ENCODE measurements around the gene AMER1. TPM values are rescaled to one million over a fixed set of nuclear protein-coding genes. Genes with fewer than 3 reads are reported as not detected.

AMER1 gene
- polyA plus RNA-seq (2013, experiment 1 of 2), result 4.4 TPM
- polyA plus RNA-seq (2013, experiment 2 of 2), result 4.5 TPM

GRCh38 chrX:64205441-64205734 lies at the start of gene AMER1:
TSS of gene AMER1 (minus strand) at chrX:64205708. CDS start at chrX:64193286, 12,422 bp downstream.
- no peak within 1 kb of the TSS for H4K91ac ChIP-seq (ENCODE audit: low read depth, low read length, poor library complexity)
- no peak within 1 kb of the TSS for H3K23ac ChIP-seq (ENCODE audit: low read depth, low read length, poor library complexity)
- no peaks in the 10 kb centered on the region for H3K9me3 ChIP-seq (replicated peaks in 1 of 2; ENCODE audit: control insufficient read depth in 2 of 2, insufficient read depth in 1 of 2, low read depth in 1 of 2, low read length in 2 of 2)
- no peak within 1 kb of the TSS for H2BK12ac ChIP-seq (ENCODE audit: low read length)
- peak within 1 kb of the TSS; percentile 35 for H2AK5ac ChIP-seq (ENCODE audit: low read depth, low read length)
- peak within 1 kb of the TSS; percentile 72 for H3K27ac ChIP-seq (replicated peaks; ENCODE audit: low read length)
- H4K8ac ChIP-seq (ENCODE audit: low read depth, low read length), result no peak within 1 kb of the TSS
- H3K9ac ChIP-seq (ENCODE audit: low read depth, low read length, poor library complexity), result peak within 1 kb of the TSS; percentile 86
- H3K27me3 ChIP-seq (ENCODE audit: control insufficient read depth in 3 of 3, insufficient read depth in 3 of 3, low read depth in 1 of 3, low read length in 3 of 3), result no peaks in the 10 kb centered on the region
- no peak within 1 kb of the TSS for H3K4ac ChIP-seq (ENCODE audit: low read length)
- H3K4me3 ChIP-seq (ENCODE audit: low read length in 2 of 2), result peak within 1 kb of the TSS; percentile 62 to 91
- peaks cover 5% of the 10 kb centered on the region for H3K79me1 ChIP-seq (ENCODE audit: low read depth, low read length)
- H2BK5ac ChIP-seq (ENCODE audit: low read length), result no peak within 1 kb of the TSS
- WGBS, 2 donors (ENCODE audit: extremely low coverage in 2 of 2, insufficient read length in 2 of 2, insufficient replicate concordance in 1 of 2), result no CpG with 5 or more reads among the region's 29 CpGs
- peaks cover 5% of the 10 kb centered on the region in 2 donors for H3K4me1 ChIP-seq (ENCODE audit: control insufficient read depth in 2 of 2, insufficient read depth in 1 of 2, low read depth in 1 of 2, low read length in 2 of 2)
- H3K14ac ChIP-seq (ENCODE audit: low read length), result peak within 1 kb of the TSS; percentile 56
- H3K36me3 ChIP-seq (replicated peaks in 1 of 2; ENCODE audit: control insufficient read depth in 2 of 2, insufficient read depth in 2 of 2, low read length in 2 of 2), result no peaks in the 10 kb centered on the region
- no peak for DNase-seq (ENCODE audit: low spot score)
- H3K4me2 ChIP-seq (ENCODE audit: insufficient read depth, low read length, poor library complexity, severe bottlenecking), result peak within 1 kb of the TSS; percentile 62
- peak within 1 kb of the TSS; percentile 90 for H3K18ac ChIP-seq (ENCODE audit: low read length)
- no peak within 1 kb of the TSS for H2BK120ac ChIP-seq (ENCODE audit: low read depth, low read length)
- H2AFZ ChIP-seq (ENCODE audit: low read length), result peak within 1 kb of the TSS; percentile 93
- H2BK15ac ChIP-seq (ENCODE audit: low read length), result no peak within 1 kb of the TSS

GRCh38 chrX:64230123-64230970 lies 24.8 kb upstream of the AMER1 start, which contains the start of gene ASB12:
TSS of gene ASB12 (minus strand) at chrX:64230607. CDS start at chrX:64225650, 4,957 bp downstream.
- Histone ChIP-seq H3K9me3 (replicated peaks in 1 of 2; ENCODE audit: control insufficient read depth in 2 of 2, insufficient read depth in 1 of 2, low read depth in 1 of 2, low read length in 2 of 2) (no peaks in the 10 kb centered on the region), H2AK5ac (ENCODE audit: low read depth, low read length) (no peak within 1 kb of the TSS), H2BK12ac (ENCODE audit: low read length) (no peak within 1 kb of the TSS), H2BK15ac (ENCODE audit: low read length) (no peak within 1 kb of the TSS), H3K4ac (ENCODE audit: low read length) (no peak within 1 kb of the TSS), H3K9ac (ENCODE audit: low read depth, low read length, poor library complexity) (no peak within 1 kb of the TSS), H3K36me3 (replicated peaks in 1 of 2; ENCODE audit: control insufficient read depth in 2 of 2, insufficient read depth in 2 of 2, low read length in 2 of 2) (no peaks in the 10 kb centered on the region), H3K4me3 (ENCODE audit: low read length in 2 of 2) (no peak within 1 kb of the TSS), H2BK5ac (ENCODE audit: low read length) (no peak within 1 kb of the TSS), H3K79me1 (ENCODE audit: low read depth, low read length) (no peaks in the 10 kb centered on the region), H4K8ac (ENCODE audit: low read depth, low read length) (no peak within 1 kb of the TSS), H3K27me3 (ENCODE audit: control insufficient read depth in 3 of 3, insufficient read depth in 3 of 3, low read depth in 1 of 3, low read length in 3 of 3) (no peaks in the 10 kb centered on the region), H3K4me1 (ENCODE audit: control insufficient read depth in 2 of 2, insufficient read depth in 1 of 2, low read depth in 1 of 2, low read length in 2 of 2) (no peaks in the 10 kb centered on the region), H3K18ac (ENCODE audit: low read length) (no peak within 1 kb of the TSS), H2BK120ac (ENCODE audit: low read depth, low read length) (no peak within 1 kb of the TSS), H3K4me2 (ENCODE audit: insufficient read depth, low read length, poor library complexity, severe bottlenecking) (no peak within 1 kb of the TSS), H4K91ac (ENCODE audit: low read depth, low read length, poor library complexity) (no peak within 1 kb of the TSS), H3K27ac (replicated peaks; ENCODE audit: low read length) (no peak within 1 kb of the TSS), H2AFZ (ENCODE audit: low read length) (no peak within 1 kb of the TSS), H3K23ac (ENCODE audit: low read depth, low read length, poor library complexity) (no peak within 1 kb of the TSS), H3K14ac (ENCODE audit: low read length) (no peak within 1 kb of the TSS)
- no peak for DNase-seq (ENCODE audit: low spot score)
- WGBS, 2 donors (ENCODE audit: extremely low coverage in 2 of 2, insufficient read length in 2 of 2, insufficient replicate concordance in 1 of 2), result no CpG with 5 or more reads among the region's 17 CpGs

- Histone ChIP-seq H2BK5ac (ENCODE audit: low read length) (no peak overlapping the region), H3K4me2 (ENCODE audit: insufficient read depth, low read length, poor library complexity, severe bottlenecking) (no peak overlapping the region), H2BK15ac (ENCODE audit: low read length) (no peak overlapping the region), H3K79me1 (ENCODE audit: low read depth, low read length) (no peaks in the 10 kb centered on the region), H3K23ac (ENCODE audit: low read depth, low read length, poor library complexity) (no peak overlapping the region), H4K8ac (ENCODE audit: low read depth, low read length) (no peak overlapping the region), H3K9me3 (replicated peaks in 1 of 2; ENCODE audit: control insufficient read depth in 2 of 2, insufficient read depth in 1 of 2, low read depth in 1 of 2, low read length in 2 of 2) (no peaks in the 10 kb centered on the region), H4K91ac (ENCODE audit: low read depth, low read length, poor library complexity) (no peak overlapping the region), H2AK5ac (ENCODE audit: low read depth, low read length) (no peak overlapping the region), H3K36me3 (replicated peaks in 1 of 2; ENCODE audit: control insufficient read depth in 2 of 2, insufficient read depth in 2 of 2, low read length in 2 of 2) (no peaks in the 10 kb centered on the region), H3K27ac (replicated peaks; ENCODE audit: low read length) (no peak overlapping the region), H2AFZ (ENCODE audit: low read length) (no peak overlapping the region), H3K4me3 (ENCODE audit: low read length in 2 of 2) (no peak overlapping the region), H3K18ac (ENCODE audit: low read length) (no peak overlapping the region), H3K9ac (ENCODE audit: low read depth, low read length, poor library complexity) (no peak overlapping the region), H3K14ac (ENCODE audit: low read length) (no peak overlapping the region), H3K27me3 (ENCODE audit: control insufficient read depth in 3 of 3, insufficient read depth in 3 of 3, low read depth in 1 of 3, low read length in 3 of 3) (no peaks in the 10 kb centered on the region), H2BK12ac (ENCODE audit: low read length) (no peak overlapping the region), H3K4me1 (ENCODE audit: control insufficient read depth in 2 of 2, insufficient read depth in 1 of 2, low read depth in 1 of 2, low read length in 2 of 2) (no peaks in the 10 kb centered on the region), H2BK120ac (ENCODE audit: low read depth, low read length) (no peak overlapping the region), H3K4ac (ENCODE audit: low read length) (no peak overlapping the region)
- DNase-seq (ENCODE audit: low spot score), result no peak
- whole genome bisulfite sequencing, 2 donors (ENCODE audit: extremely low coverage in 2 of 2, insufficient read length in 2 of 2, insufficient replicate concordance in 1 of 2), result no CpG with 5 or more reads among the region's 3 CpGs
Observed at GRCh38 chrX:64229154-64229553, 23.6 kb upstream of the AMER1 start.

GRCh38 chrX:64218023-64218422 lies 12.5 kb upstream of the AMER1 start:
- no CpG with 5 or more reads among the region's 4 CpGs for WGBS, 2 donors (ENCODE audit: extremely low coverage in 2 of 2, insufficient read length in 2 of 2, insufficient replicate concordance in 1 of 2)
- no peak for DNase-seq (ENCODE audit: low spot score)
- no peak overlapping the region for H3K4ac ChIP-seq (ENCODE audit: low read length)

More at GRCh38 chrX:64218023-64218422, 12.5 kb upstream of the AMER1 start:
- no peak overlapping the region for H4K8ac ChIP-seq (ENCODE audit: low read depth, low read length)
- no peak overlapping the region for H2BK120ac ChIP-seq (ENCODE audit: low read depth, low read length)
- H3K9me3 ChIP-seq (replicated peaks in 1 of 2; ENCODE audit: control insufficient read depth in 2 of 2, insufficient read depth in 1 of 2, low read depth in 1 of 2, low read length in 2 of 2), result no peaks in the 10 kb centered on the region
- no peak overlapping the region for H3K4me3 ChIP-seq (ENCODE audit: low read length in 2 of 2)
- H3K4me1 ChIP-seq (ENCODE audit: control insufficient read depth in 2 of 2, insufficient read depth in 1 of 2, low read depth in 1 of 2, low read length in 2 of 2), result no peaks in the 10 kb centered on the region
- no peak overlapping the region for H3K14ac ChIP-seq (ENCODE audit: low read length)
- no peak overlapping the region for H3K9ac ChIP-seq (ENCODE audit: low read depth, low read length, poor library complexity)
- no peaks in the 10 kb centered on the region for H3K27me3 ChIP-seq (ENCODE audit: control insufficient read depth in 3 of 3, insufficient read depth in 3 of 3, low read depth in 1 of 3, low read length in 3 of 3)
- no peak overlapping the region for H2BK12ac ChIP-seq (ENCODE audit: low read length)
- H2AK5ac ChIP-seq (ENCODE audit: low read depth, low read length), result no peak overlapping the region
- no peak overlapping the region for H4K91ac ChIP-seq (ENCODE audit: low read depth, low read length, poor library complexity)
- no peak overlapping the region for H2BK15ac ChIP-seq (ENCODE audit: low read length)
- H3K18ac ChIP-seq (ENCODE audit: low read length), result no peak overlapping the region
- H2BK5ac ChIP-seq (ENCODE audit: low read length), result no peak overlapping the region
- H3K23ac ChIP-seq (ENCODE audit: low read depth, low read length, poor library complexity), result no peak overlapping the region
- H2AFZ ChIP-seq (ENCODE audit: low read length), result no peak overlapping the region
- no peaks in the 10 kb centered on the region for H3K36me3 ChIP-seq (replicated peaks in 1 of 2; ENCODE audit: control insufficient read depth in 2 of 2, insufficient read depth in 2 of 2, low read length in 2 of 2)
- no peak overlapping the region for H3K4me2 ChIP-seq (ENCODE audit: insufficient read depth, low read length, poor library complexity, severe bottlenecking)
- no peaks in the 10 kb centered on the region for H3K79me1 ChIP-seq (ENCODE audit: low read depth, low read length)
- no peak overlapping the region for H3K27ac ChIP-seq (replicated peaks; ENCODE audit: low read length)
